HEK293 (cell line): ENCODE results near the gene FAM118B.

Source experiments
- CTCF ChIP-seq: fragments of 450-650 bp; formaldehyde crosslinking; IDR thresholded peaks from 2 replicates; pipeline ENCODE4 v1.5.1; 2016; ENCODE audit warnings: missing biosample characterization, missing genetic modification characterization
- TSHZ1 ChIP-seq: fragments of 450-650 bp; formaldehyde crosslinking; IDR thresholded peaks from 2 replicates; pipeline ENCODE4 v1.5.1; 2016; ENCODE audit warnings: missing biosample characterization, missing genetic modification characterization, borderline replicate concordance
- ZBTB7A ChIP-seq: fragments of 450-650 bp; formaldehyde crosslinking; IDR thresholded peaks from 2 replicates; pipeline ENCODE4 v1.5.1; 2016; ENCODE audit warnings: low read depth, missing biosample characterization, missing genetic modification characterization
- ZFP37 ChIP-seq: fragments of 450-650 bp; formaldehyde crosslinking; IDR thresholded peaks from 2 replicates; pipeline ENCODE4 v1.5.1; 2016; ENCODE audit warnings: missing biosample characterization, missing genetic modification characterization
- ZNF157 ChIP-seq: fragments of 450-650 bp; formaldehyde crosslinking; IDR thresholded peaks from 2 replicates; pipeline ENCODE4 v1.5.1; 2016; ENCODE audit warnings: missing biosample characterization, missing genetic modification characterization
- ZNF311 ChIP-seq: fragments of 450-650 bp; formaldehyde crosslinking; IDR thresholded peaks from 2 replicates; pipeline ENCODE4 v1.5.1; 2017; ENCODE audit warnings: missing biosample characterization, missing genetic modification characterization, borderline replicate concordance
- ZSCAN23 ChIP-seq: fragments of 450-650 bp; formaldehyde crosslinking; IDR thresholded peaks from 2 replicates; pipeline ENCODE4 v1.5.1; 2016; ENCODE audit warnings: missing biosample characterization, missing genetic modification characterization
- ZSCAN5A ChIP-seq: fragments of 450-650 bp; formaldehyde crosslinking; IDR thresholded peaks from 2 replicates; pipeline ENCODE4 v1.5.1; 2016; ENCODE audit warnings: missing biosample characterization, missing genetic modification characterization

- no peak for TF ChIP-seq ZSCAN23 (tag by site-specific recombination)
- TF ChIP-seq ZNF157 (tag by site-specific recombination), result no peak
- no peak for TF ChIP-seq ZSCAN5A
- TF ChIP-seq ZNF311, result no peak
- no peak for TF ChIP-seq ZBTB7A (tag by site-specific recombination)
- TF ChIP-seq TSHZ1, result no peak
- no peak for TF ChIP-seq CTCF (tag by site-specific recombination)
- no peak for TF ChIP-seq ZFP37 (tag by site-specific recombination)
These were observed 29.4 kb upstream of the FAM118B start for GRCh38 chr11:126181939-126182730.
